PC-3 (cell line): ENCODE data around the gene NAGPA. TPM values are rescaled to one million over a fixed set of nuclear protein-coding genes. Genes with fewer than 3 reads are reported as not detected.

Source experiments
- ATAC-seq: fragments of 200-7000 bp; cut with Tn5 transposase; 2 replicates; pipeline ENCODE4 v1.9.1; 2020; ENCODE audit warnings: mild to moderate bottlenecking, moderate library complexity
- BruUV-seq: library from RNA; stranded (reverse); fragments of 400-500 nt; replicated peaks from 2 replicates; lab custom pipeline; 2021; lab: Mats Ljungman, UMichigan
- CTCF ChIA-PET: fragments of 300-600 bp; sonication (Branson Sonifier 250); formaldehyde crosslinking; loops from one replicate; lab custom pipeline; 2022; ENCODE audit warnings: antibody characterized with exemption; lab: Charles Lee
- POLR2A ChIA-PET: fragments of 300-600 bp; sonication (Branson Sonifier 250); formaldehyde crosslinking; loops from one replicate; lab custom pipeline; 2022; ENCODE audit warnings: antibody characterized with exemption; ENCODE audit not compliant: unreplicated experiment; lab: Charles Lee
- DNase-seq: peaks from one replicate; pipeline ENCODE4 v3.0.0-alpha.2; 2015
- H2AFZ ChIP-seq: fragments of 300-600 bp; sonication (generic); 2 replicates; pipeline ENCODE4 v1.6.0; 2016; ENCODE audit warnings: antibody characterized with exemption, low read length
- H3F3A ChIP-seq: fragments of 300-600 bp; sonication (generic); one replicate; pipeline ENCODE4 v1.6.0; 2017; ENCODE audit warnings: antibody characterized with exemption, low read length, control low read depth, mild to moderate bottlenecking; ENCODE audit not compliant: unreplicated experiment
- H3K27ac ChIP-seq: fragments of 300-600 bp; sonication (generic); 2 replicates; pipeline ENCODE4 v1.5.1; 2016; ENCODE audit warnings: mild to moderate bottlenecking, low read length
- H3K27me3 ChIP-seq: fragments of 300-600 bp; sonication (generic); 2 replicates; pipeline ENCODE4 v1.6.1; 2016; ENCODE audit warnings: low read length, mixed read lengths
- H3K36me3 ChIP-seq: fragments of 300-600 bp; sonication (generic); 2 replicates; pipeline ENCODE4 v1.6.1; 2016; ENCODE audit warnings: low read depth, mixed run types, low read length, mixed read lengths
- H3K4me1 ChIP-seq: fragments of 300-600 bp; sonication (generic); 2 replicates; pipeline ENCODE4 v1.5.1; 2016; ENCODE audit warnings: low read length; ENCODE audit not compliant: insufficient read depth
- H3K4me2 ChIP-seq: fragments of 300-600 bp; sonication (generic); 2 replicates; pipeline ENCODE4 v1.6.0; 2016; ENCODE audit warnings: low read length
- H3K4me3 ChIP-seq: fragments of 300-600 bp; sonication (generic); 2 replicates; pipeline ENCODE4 v1.5.1; 2016; ENCODE audit warnings: mild to moderate bottlenecking, low read length, mixed read lengths
- H3K79me2 ChIP-seq: fragments of 300-600 bp; sonication (generic); 2 replicates; pipeline ENCODE4 v1.6.1; 2017; ENCODE audit warnings: low read length, mixed read lengths
- H3K9ac ChIP-seq: fragments of 300-600 bp; sonication (generic); 2 replicates; pipeline ENCODE4 v1.6.0; 2016; ENCODE audit warnings: mild to moderate bottlenecking, low read length
- H3K9me2 ChIP-seq: fragments of 300-600 bp; sonication (generic); replicated peaks from 2 replicates; pipeline ENCODE4 v1.6.1; 2016; ENCODE audit warnings: mixed run types, low read length, mixed read lengths
- H3K9me3 ChIP-seq: fragments of 300-600 bp; sonication (generic); 2 replicates; pipeline ENCODE4 v1.6.1; 2016; ENCODE audit warnings: low read length, mixed read lengths
- H4K20me1 ChIP-seq: fragments of 300-600 bp; sonication (generic); 2 replicates; pipeline ENCODE4 v1.6.1; 2016; ENCODE audit warnings: low read length, mixed read lengths
- CTCF ChIP-seq: fragments of 300-600 bp; sonication (generic); conservative IDR thresholded peaks from 2 replicates; pipeline ENCODE4 v1.5.1; 2017; ENCODE audit warnings: antibody characterized with exemption, low read depth, mild to moderate bottlenecking, low read length
- EZH2 ChIP-seq: fragments of 300-600 bp; sonication (generic); IDR thresholded peaks from one replicate; pipeline ENCODE4 v1.6.1; 2017; ENCODE audit warnings: antibody characterized with exemption, mild to moderate bottlenecking, low read length; ENCODE audit not compliant: unreplicated experiment
- EZH2phosphoT487 ChIP-seq: fragments of 300-600 bp; sonication (generic); IDR thresholded peaks from 2 replicates; pipeline ENCODE4 v1.6.1; 2018; ENCODE audit warnings: mild to moderate bottlenecking, antibody characterized with exemption, low read length, borderline replicate concordance
- intact Hi-C: fragments of 100-400 bp; cut with micrococcal nuclease; formaldehyde crosslinking; loops from 2 replicates; pipeline ENCODE4 v1.9.0; 2023
- total RNA-seq: library from RNA; depleted of rRNA; stranded (reverse); fragments of >200 nt; gene quantifications from 2 replicates; pipeline ENCODE4 v1.2.3, GENCODE V29; 2014

Gene NAGPA
- total RNA-seq, 1 experiment from 2014 or later, result 26.2 TPM

- TF ChIP-seq CTCF (no peak), EZH2phosphoT487 (no peak), EZH2 (no peak)
- peak; percentile 86 for ATAC-seq
- peaks cover 16% of the 10 kb centered on the region for H3K4me1 ChIP-seq
- no peaks in the 10 kb centered on the region for H3F3A ChIP-seq
- peaks cover 17% of the 10 kb centered on the region for H3K79me2 ChIP-seq
- POLR2A ChIA-PET, result interaction anchor here (0.6 kb wide), 1 partner anchor 11 kb away, joined by 10 read pairs; no protein-coding TSS in a partner anchor
- H3K4me2 ChIP-seq, result peak within 1 kb of the TSS; percentile 86
- H3K27ac ChIP-seq, result peak within 1 kb of the TSS; percentile 11; the same call in 1 of the 2 replicates
- H3K4me3 ChIP-seq, result peak within 1 kb of the TSS; percentile 78
- H2AFZ ChIP-seq, result peak within 1 kb of the TSS; percentile 95
- H4K20me1 ChIP-seq, result no peaks in the 10 kb centered on the region
- no peaks in the 10 kb centered on the region for H3K27me3 ChIP-seq
- H3K9ac ChIP-seq, result peak within 1 kb of the TSS; percentile 81
- no peaks in the 10 kb centered on the region for H3K36me3 ChIP-seq
- no peaks in the 10 kb centered on the region for H3K9me2 ChIP-seq
- peak; percentile 78 for DNase-seq
- no peaks in the 10 kb centered on the region for H3K9me3 ChIP-seq
- intact Hi-C loops, result no loop called here
- CTCF ChIA-PET, result no interaction called here
- BruUV-seq, result no TSS peak
Measured at GRCh38 chr16:5071681-5072333, 38.1 kb upstream of the NAGPA start, which contains the start of gene ALG1. Gene ALG1, plus strand, starts transcription at chr16:5071843. Its CDS starts 7 bp downstream, at chr16:5071850.

GRCh38 chr16:5071341-5071680, 37.6 kb upstream of the NAGPA start:
- ChIA-PET POLR2A (no interaction called here), CTCF (no interaction called here)
- H3K4me1 ChIP-seq, result peaks cover 16% of the 10 kb centered on the region
- H3K27me3 ChIP-seq, result no peaks in the 10 kb centered on the region
- no peaks in the 10 kb centered on the region for H3F3A ChIP-seq
- peaks cover 17% of the 10 kb centered on the region for H3K79me2 ChIP-seq
- H3K27ac ChIP-seq, result no peak overlapping the region
- peak overlapping the region; percentile 86 for H3K4me2 ChIP-seq
- ATAC-seq (no peak), DNase-seq (no peak)
- no peaks in the 10 kb centered on the region for H3K36me3 ChIP-seq
- H3K9me2 ChIP-seq, result no peaks in the 10 kb centered on the region
- TF ChIP-seq EZH2phosphoT487 (no peak), EZH2 (no peak), CTCF (no peak)
- TSS peak; percentile 82 for BruUV-seq
- H3K9me3 ChIP-seq, result no peaks in the 10 kb centered on the region
- H2AFZ ChIP-seq, result peak overlapping the region; percentile 95
- H4K20me1 ChIP-seq, result no peaks in the 10 kb centered on the region
- peak overlapping the region; percentile 78 for H3K4me3 ChIP-seq
- intact Hi-C loops, result no loop called here
- H3K9ac ChIP-seq, result peak overlapping the region; percentile 81

- Histone ChIP-seq H3K4me1 (peaks cover 16% of the 10 kb centered on the region), H3K9me3 (no peaks in the 10 kb centered on the region), H3K36me3 (no peaks in the 10 kb centered on the region), H3F3A (no peaks in the 10 kb centered on the region), H2AFZ (peak overlapping the region; percentile 95), H3K79me2 (peaks cover 17% of the 10 kb centered on the region), H3K27ac (no peak overlapping the region), H3K9ac (no peak overlapping the region), H4K20me1 (no peaks in the 10 kb centered on the region), H3K4me2 (no peak overlapping the region), H3K27me3 (no peaks in the 10 kb centered on the region), H3K9me2 (no peaks in the 10 kb centered on the region), H3K4me3 (no peak overlapping the region)
- CTCF ChIA-PET, result no interaction called here
- DNase-seq, result no peak
- TF ChIP-seq CTCF (no peak), EZH2 (no peak), EZH2phosphoT487 (no peak)
- intact Hi-C loops, result no loop called here
- ATAC-seq, result no peak
- no TSS peak for BruUV-seq
- POLR2A ChIA-PET, result no interaction called here
Measured at GRCh38 chr16:5070431-5071186, 36.9 kb upstream of the NAGPA start.
